Body of pancreas (tissue), 4 donors: Measurements from ENCODE around the gene CDK19.

ENCODE experiments used
- POLR2A ChIP-seq, 3 donors: fragments of 450-650 bp; IDR thresholded peaks; one replicate each; pipeline ENCODE4 v1.6.1; 2016; ENCODE audit warnings: antibody characterized with exemption in 3 of 3, mild to moderate bottlenecking in 2 of 3
- TF ChIP-seq, protein P1 (sequence below), 7 experiments: fragments of 450-650 bp in 4 of 7; fragments of 200-600 bp in 3 of 7; sonication (generic) in 3 of 7; IDR thresholded peaks; one replicate each; pipeline ENCODE4 v1.5.1; 2016 to 2019; ENCODE audit warnings: antibody characterized with exemption in 7 of 7

- TF ChIP-seq, protein P1, sequence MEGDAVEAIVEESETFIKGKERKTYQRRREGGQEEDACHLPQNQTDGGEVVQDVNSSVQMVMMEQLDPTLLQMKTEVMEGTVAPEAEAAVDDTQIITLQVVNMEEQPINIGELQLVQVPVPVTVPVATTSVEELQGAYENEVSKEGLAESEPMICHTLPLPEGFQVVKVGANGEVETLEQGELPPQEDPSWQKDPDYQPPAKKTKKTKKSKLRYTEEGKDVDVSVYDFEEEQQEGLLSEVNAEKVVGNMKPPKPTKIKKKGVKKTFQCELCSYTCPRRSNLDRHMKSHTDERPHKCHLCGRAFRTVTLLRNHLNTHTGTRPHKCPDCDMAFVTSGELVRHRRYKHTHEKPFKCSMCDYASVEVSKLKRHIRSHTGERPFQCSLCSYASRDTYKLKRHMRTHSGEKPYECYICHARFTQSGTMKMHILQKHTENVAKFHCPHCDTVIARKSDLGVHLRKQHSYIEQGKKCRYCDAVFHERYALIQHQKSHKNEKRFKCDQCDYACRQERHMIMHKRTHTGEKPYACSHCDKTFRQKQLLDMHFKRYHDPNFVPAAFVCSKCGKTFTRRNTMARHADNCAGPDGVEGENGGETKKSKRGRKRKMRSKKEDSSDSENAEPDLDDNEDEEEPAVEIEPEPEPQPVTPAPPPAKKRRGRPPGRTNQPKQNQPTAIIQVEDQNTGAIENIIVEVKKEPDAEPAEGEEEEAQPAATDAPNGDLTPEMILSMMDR (IDR thresholded peaks at IDR 0.05) = no peak
- TF ChIP-seq POLR2A (IDR thresholded peaks at IDR 0.05) = no peak
Observed at GRCh38 chr6:110642711-110643110, 172.6 kb downstream of the CDK19 start.
